IPS-NIHi7 (cell line): ENCODE measurements around the gene PLEKHG7.

Source experiments
- DNase-seq: peaks from one replicate; pipeline ENCODE4 v3.0.0; 2012; ENCODE audit warnings: mixed read lengths; ENCODE audit errors: extremely low spot score

Gene PLEKHG7

DNA sequence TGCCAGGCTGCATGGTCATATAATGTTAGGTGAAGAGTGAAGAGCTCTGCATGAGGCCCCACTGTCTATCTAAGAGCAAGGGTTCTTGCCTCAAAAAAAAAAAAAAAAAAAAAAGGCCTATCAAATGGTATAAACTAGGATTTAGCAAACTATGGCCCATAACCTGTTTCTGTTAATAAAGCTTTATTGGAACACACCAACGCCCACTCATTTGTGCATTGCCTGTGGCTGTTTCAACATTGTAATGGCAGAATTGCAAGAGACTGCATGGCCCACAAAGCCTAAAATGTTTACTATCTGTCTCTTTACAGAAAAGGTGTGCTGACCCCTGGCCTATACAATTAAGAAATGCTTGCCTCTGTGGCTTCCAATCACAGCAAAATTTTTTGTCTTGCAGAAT lies 12.8 kb downstream of the PLEKHG7 start:
- DNase-seq, result no peak

DNA sequence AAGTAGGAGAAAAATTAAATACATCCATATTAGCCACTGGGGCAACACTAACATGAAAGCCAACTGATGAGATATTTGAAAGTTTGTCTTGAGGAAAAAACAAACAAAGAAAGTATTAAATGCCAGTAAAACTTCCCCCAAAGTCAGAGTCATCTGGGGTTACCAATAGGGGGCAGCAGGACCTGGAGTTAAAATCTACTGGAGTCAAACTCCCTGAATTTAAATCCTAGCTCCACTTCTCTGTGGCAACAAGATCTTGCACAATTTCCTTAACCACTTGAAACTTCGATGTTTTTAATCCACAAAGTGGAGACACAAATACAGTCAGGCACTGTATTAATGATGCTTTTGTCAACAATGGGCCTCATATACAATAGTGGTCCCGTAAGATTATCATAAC lies 14.4 kb downstream of the PLEKHG7 start:
- peak; percentile 54 for DNase-seq

DNA sequence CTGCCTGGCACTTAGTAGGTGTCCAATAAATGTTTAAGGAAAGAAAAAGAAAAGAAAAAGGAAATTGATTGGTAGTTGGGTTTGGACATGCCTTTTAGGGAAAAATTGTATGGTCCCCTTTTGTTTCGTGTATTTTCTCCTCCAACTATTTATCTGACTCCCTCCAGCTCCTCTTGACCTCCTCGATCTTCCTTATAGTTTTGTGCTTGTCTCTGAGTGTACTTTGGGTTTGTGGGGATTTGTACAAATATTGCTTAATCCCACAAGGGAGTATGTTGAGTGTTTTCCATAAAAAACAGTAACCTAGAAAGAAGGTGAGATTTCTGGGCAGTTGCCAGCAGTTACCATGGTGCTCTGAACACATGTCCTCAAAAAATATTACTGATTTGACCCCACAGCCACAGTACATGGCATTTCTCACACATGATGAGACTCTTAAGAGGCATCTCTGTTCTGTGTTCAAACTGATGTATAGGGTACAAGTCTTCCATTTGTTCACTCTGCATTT lies 15.7 kb downstream of the PLEKHG7 start:
- DNase-seq, result no peak

- no peak for DNase-seq
Measured at GRCh38 chr12:92719674-92720073, 16.9 kb downstream of the PLEKHG7 start.

DNA sequence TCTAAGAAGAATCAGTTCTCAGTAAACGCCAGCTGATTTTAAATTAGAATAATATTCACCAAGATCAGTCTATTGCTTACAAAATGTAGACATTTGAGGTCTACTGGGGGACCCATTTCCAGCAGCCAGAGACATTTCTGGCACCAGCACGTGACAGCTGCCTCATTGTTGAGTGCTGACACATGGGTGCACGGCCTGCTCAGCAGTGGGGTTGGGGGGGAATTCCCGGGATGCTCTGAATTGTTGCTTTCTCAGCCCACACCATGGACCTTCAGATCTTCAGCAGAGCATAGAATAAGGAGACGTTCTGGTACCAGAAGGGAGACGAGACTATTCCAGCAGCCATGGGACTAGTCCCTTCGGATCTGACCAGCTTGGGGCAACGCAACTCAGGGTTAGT lies 18.3 kb downstream of the PLEKHG7 start:
- DNase-seq, result no peak

DNA sequence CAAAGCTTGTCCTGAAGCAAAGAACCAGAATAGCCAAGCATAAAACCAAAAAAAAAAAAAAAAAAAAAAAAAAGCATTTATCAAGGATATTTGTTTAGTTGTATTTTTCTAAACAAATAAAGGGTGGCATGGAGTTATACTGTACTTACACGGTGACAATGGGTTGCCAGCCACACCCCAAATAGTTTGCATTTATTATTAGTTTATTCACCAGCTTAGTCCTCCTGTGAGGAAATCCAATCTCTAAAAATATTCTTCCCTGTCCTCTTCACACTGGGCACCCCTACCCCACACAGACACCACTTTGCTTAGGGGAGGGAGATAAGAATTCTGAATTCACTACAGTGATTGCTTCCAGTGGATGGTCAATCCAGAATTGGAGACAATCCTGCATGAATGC lies 18.9 kb downstream of the PLEKHG7 start:
- no peak for DNase-seq

- no peak for DNase-seq
Measured at GRCh38 chr12:92722897-92723296, 20.1 kb downstream of the PLEKHG7 start.

DNA sequence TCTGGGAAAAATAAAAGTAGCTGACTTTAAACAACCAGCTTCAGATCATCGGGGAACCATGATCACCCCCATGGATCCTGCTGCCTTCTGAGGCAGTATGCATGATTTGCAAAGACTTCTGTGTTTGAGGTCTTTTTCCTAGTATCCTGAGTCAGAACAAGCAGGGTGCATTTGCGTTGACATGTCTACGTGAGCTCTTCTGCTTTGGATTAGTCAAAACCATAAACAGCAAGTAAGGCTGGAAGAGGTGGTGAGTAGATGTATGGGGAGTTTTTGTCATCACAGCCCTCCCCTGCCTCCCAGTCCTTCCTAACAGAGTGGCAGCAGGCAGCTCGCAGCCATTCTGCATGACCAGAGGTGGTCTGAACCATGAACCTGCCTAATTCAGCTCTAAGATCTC lies 24.1 kb downstream of the PLEKHG7 start:
- DNase-seq, result no peak

GRCh38 chr12:92729773-92730305 lies 27.1 kb downstream of the PLEKHG7 start:
- no peak for DNase-seq

DNA sequence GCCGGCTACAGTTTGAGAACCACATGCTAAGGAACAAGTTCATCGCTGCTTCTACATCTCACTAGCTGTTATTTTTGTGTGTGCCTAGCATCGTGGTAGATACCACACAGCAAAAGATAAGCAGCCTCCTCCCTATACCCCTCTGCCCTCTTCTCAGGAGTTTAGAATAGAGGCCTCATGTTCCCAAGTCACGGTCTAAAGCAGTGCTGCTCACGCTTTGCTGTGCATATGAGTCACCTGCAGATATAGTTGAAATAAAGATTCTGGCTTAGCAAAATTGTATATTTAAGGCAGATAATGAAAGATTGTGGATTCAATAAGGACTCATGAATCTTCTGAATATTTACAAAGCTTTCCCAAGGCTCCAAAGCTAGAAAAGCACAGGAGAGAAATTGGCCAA lies 28.0 kb downstream of the PLEKHG7 start:
- no peak for DNase-seq

DNA sequence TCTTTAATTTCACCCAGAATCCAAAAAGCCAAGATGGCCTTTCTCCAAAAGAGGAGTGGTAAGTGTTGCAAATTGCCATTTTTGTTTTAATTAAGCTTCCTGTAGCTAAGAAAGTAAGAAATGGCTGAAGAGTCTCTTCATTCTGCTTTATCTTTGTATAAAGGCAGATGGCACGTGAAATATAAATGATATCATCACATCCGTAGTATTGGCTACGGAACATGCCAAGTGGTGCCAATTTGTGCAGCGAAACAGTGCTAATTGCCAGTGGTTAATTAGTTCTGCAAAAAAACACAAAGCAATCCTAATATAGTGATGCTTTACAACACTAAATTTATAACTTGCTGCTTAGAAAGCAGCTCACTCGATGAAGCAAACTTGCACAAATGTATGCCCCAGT lies 29.4 kb downstream of the PLEKHG7 start:
- DNase-seq, result no peak

- DNase-seq, result no peak
Measured at GRCh38 chr12:92732716-92733115, 29.9 kb downstream of the PLEKHG7 start.

DNA sequence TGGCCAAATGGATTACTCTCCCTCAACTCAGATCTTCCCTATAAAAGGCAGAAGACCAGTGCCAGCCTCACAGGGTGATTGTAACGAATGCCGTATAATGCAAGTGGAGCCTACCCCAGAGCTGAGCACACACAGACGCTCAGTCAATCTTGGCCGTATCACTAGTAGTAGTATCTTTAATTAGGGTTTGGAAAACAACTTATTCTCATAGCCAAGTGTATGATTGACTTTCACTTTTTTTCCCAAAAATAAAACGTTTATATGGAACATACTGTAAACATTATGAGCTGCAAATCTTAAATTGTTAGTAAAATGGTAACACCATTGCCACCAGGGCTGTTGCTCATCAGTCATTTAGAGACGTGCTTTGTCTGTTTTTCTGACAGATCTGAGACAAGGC lies 30.4 kb downstream of the PLEKHG7 start:
- DNase-seq, result no peak

DNA sequence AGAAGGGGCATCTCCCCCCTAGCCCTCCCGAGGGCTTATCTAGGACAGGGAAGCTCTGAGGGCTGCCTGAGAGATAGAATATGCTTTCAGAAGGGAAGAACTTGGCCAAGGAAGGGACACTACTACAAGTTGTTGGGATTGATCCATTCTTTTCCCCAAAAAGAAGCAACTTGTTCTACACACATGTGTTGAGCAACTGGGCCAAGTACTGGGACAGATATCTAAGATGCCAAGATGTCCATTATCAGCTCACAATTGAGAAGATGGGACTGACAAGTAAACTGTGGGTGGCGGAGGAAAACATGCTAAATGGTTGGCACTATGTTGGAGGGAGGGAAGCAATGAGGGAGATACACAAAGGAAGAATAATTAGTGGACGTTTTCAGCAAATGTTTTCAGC lies 30.9 kb downstream of the PLEKHG7 start:
- DNase-seq, result no peak

DNA sequence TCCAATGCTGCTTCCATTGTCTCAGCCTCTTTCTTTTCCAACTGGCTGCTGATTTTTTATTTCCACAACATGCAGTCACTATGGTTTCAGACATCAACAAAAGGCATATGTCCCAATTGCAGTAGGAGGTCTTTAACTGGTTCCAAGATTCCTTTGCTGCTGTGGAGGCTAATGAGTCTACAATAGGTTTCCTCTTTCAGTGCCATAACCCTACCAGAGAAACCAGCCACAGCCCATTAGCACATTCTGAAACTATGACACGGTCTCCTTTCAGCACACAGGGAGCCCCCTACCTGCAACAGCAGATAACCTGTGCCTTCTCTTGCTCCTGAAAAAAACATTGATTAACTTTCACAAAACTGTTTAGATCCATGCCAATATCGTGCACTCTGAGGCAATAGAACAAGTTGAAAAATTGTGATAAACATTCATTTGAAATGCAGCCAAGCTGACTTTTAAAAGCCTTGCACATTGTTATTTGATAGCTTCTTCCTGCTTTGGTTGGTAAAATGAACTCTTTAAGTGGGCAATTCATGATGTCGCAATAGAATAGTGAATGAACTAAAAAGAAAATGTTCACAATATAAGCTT lies 32.4 kb downstream of the PLEKHG7 start:
- no peak for DNase-seq

GRCh38 chr12:92736605-92737004 lies 33.8 kb downstream of the PLEKHG7 start:
- no peak for DNase-seq

GRCh38 chr12:92737855-92738850 lies 35.4 kb downstream of the PLEKHG7 start:
- no peak for DNase-seq

- DNase-seq, result no peak
Measured at GRCh38 chr12:92739113-92739512, 36.3 kb downstream of the PLEKHG7 start.

GRCh38 chr12:92740411-92740810 lies 37.6 kb downstream of the PLEKHG7 start:
- no peak for DNase-seq

DNA sequence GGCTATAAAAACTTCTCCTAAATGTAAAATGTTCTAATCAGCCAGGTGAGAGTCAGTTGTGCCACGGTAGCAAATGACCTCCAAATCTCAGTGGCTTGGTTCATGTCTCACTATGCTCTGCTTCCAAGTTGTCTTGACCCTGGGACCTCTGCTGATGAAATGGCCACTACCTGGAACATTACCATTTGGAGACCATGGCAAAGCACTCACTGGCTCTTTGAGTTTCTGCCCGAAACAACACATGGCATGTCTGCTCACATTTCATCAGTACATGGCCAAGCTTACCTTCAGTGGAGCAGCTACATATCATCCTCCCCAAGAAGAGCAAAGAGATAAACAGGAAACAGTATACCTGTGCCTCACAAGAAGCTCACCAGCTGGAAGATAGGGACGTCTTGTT lies 40.2 kb downstream of the PLEKHG7 start:
- no peak for DNase-seq

- peak; percentile 27 for DNase-seq
Measured at GRCh38 chr12:92745856-92746550, 43.2 kb downstream of the PLEKHG7 start.

- no peak for DNase-seq
Measured at GRCh38 chr12:92747151-92747550, 44.4 kb downstream of the PLEKHG7 start.
